Measurements from ENCODE around the gene FIBP.
A peak's percentile ranks its signal among the peaks of the same experiment; 100 is the strongest.
"Not testable (repeated sequence)": the region's sequence is repeated elsewhere in the genome, so short reads cannot be mapped to it uniquely, and the experiment has no call there.

FIBP gene

GRCh38 chr11:65857853-65858680 is 30.2 kb downstream of the FIBP start, which contains the start of gene CFL1:
Gene CFL1, minus strand, starts transcription at chr11:65858180. Its CDS starts 81 bp downstream, at chr11:65858099.
- DNase-seq = peak; percentile 98

GRCh38 chr11:65857500-65857852 is 30.8 kb downstream of the FIBP start:
- no peak for DNase-seq

GRCh38 chr11:65856689-65857499 is 31.4 kb downstream of the FIBP start:
- peak; percentile 69 for DNase-seq

- no peak for DNase-seq
Observed at GRCh38 chr11:65855927-65856363, 32.3 kb downstream of the FIBP start.

GRCh38 chr11:65854852-65855837 is 33.1 kb downstream of the FIBP start:
- no peak for DNase-seq

GRCh38 chr11:65854161-65854592 is 34.1 kb downstream of the FIBP start:
- DNase-seq = no peak

GRCh38 chr11:65853246-65853979 is 34.9 kb downstream of the FIBP start:
- no peak for DNase-seq

GRCh38 chr11:65852508-65853245 is 35.6 kb downstream of the FIBP start:
- no peak for DNase-seq

- DNase-seq = no peak
Observed at GRCh38 chr11:65851811-65852507, 36.3 kb downstream of the FIBP start.

- peak; percentile 46 for DNase-seq
Observed at GRCh38 chr11:65851083-65851579, 37.1 kb downstream of the FIBP start.

GRCh38 chr11:65850217-65851082 is 37.8 kb downstream of the FIBP start:
- DNase-seq = no peak

GRCh38 chr11:65849771-65850216 is 38.5 kb downstream of the FIBP start:
- DNase-seq = no peak

- DNase-seq = no peak
Observed at GRCh38 chr11:65849366-65849765, 38.9 kb downstream of the FIBP start.

GRCh38 chr11:65848693-65849092 is 39.6 kb downstream of the FIBP start:
- not testable (repeated sequence) for DNase-seq

GRCh38 chr11:65847746-65848145 is 40.5 kb downstream of the FIBP start:
- no peak for DNase-seq

- no peak for DNase-seq
Observed at GRCh38 chr11:65844231-65844872, 43.9 kb downstream of the FIBP start.

GRCh38 chr11:65843811-65844210 is 44.5 kb downstream of the FIBP start:
- no peak for DNase-seq

GRCh38 chr11:65842144-65842543 is 46.1 kb downstream of the FIBP start:
- no peak for DNase-seq
